WTC11 (cell line): ENCODE results near the gene LY9. TPM values are rescaled to one million over a fixed set of nuclear protein-coding genes. Genes with fewer than 3 reads are reported as not detected.

Source experiments
- ATAC-seq: fragments of 200-7000 bp; cut with Tn5 transposase; 2 replicates; pipeline ENCODE4 v1.10.0; 2021; ENCODE audit warnings: mild to moderate bottlenecking, moderate library complexity
- CTCF ChIA-PET: fragments of 300-600 bp; sonication (Branson Sonifier 250); formaldehyde crosslinking; loops from one replicate; lab custom pipeline; 2021; ENCODE audit warnings: antibody characterized with exemption; lab: Charles Lee
- POLR2A ChIA-PET: fragments of 350-600 bp; sonication (Branson Sonifier 250); formaldehyde crosslinking; loops from one replicate; lab custom pipeline; 2021; ENCODE audit warnings: antibody characterized with exemption; lab: Charles Lee
- DNase-seq: peaks from one replicate; pipeline ENCODE4 v3.0.0; 2021; ENCODE audit warnings: low spot score
- H3K27ac Mint-ChIP-seq: 2 replicates; pipeline ENCODE4 v1.8.0; 2021; ENCODE audit warnings: mixed read lengths
- H3K27me3 Mint-ChIP-seq: 2 replicates; pipeline ENCODE4 v1.8.0; 2021; ENCODE audit warnings: low read depth, mild to moderate bottlenecking, moderate library complexity, mixed read lengths
- H3K36me3 Mint-ChIP-seq: 2 replicates; pipeline ENCODE4 v1.8.0; 2021; ENCODE audit warnings: mixed read lengths
- H3K4me1 Mint-ChIP-seq: 2 replicates; pipeline ENCODE4 v1.8.0; 2022; ENCODE audit warnings: mixed read lengths
- H3K4me3 Mint-ChIP-seq: 2 replicates; pipeline ENCODE4 v1.8.0; 2021; ENCODE audit warnings: mild to moderate bottlenecking, moderate library complexity, mixed read lengths
- H3K9me3 Mint-ChIP-seq: 2 replicates; pipeline ENCODE4 v1.8.0; 2021; ENCODE audit warnings: mixed read lengths
- CBFB ChIP-seq: sonication (generic); formaldehyde crosslinking; IDR thresholded peaks from 2 replicates; pipeline ENCODE4 v1.8.1; 2022; ENCODE audit warnings: mild to moderate bottlenecking, low read depth, missing genetic modification reagents
- CTCF ChIP-seq: fragments of 200-600 bp; IDR thresholded peaks from 2 replicates; pipeline ENCODE4 v1.8.0; 2022; ENCODE audit warnings: antibody characterized with exemption
- E2F5 ChIP-seq: sonication (generic); formaldehyde crosslinking; IDR thresholded peaks from 2 replicates; pipeline ENCODE4 v1.8.1; 2022; ENCODE audit warnings: mild to moderate bottlenecking, moderate library complexity, missing genetic modification reagents
- ELF4 ChIP-seq: sonication (generic); formaldehyde crosslinking; IDR thresholded peaks from 2 replicates; pipeline ENCODE4 v1.8.1; 2022; ENCODE audit warnings: low read depth, mild to moderate bottlenecking, moderate library complexity, missing genetic modification reagents
- GRHL2 ChIP-seq: fragments of 250-450 bp; sonication (Bioruptor Pico); IDR thresholded peaks from 2 replicates; pipeline ENCODE4 v1.8.0; 2022; ENCODE audit warnings: mild to moderate bottlenecking, moderate library complexity; ENCODE audit not compliant: insufficient replicate concordance, severe bottlenecking
- IRF2 ChIP-seq: sonication (generic); formaldehyde crosslinking; IDR thresholded peaks from 2 replicates; pipeline ENCODE4 v1.8.0; 2022; ENCODE audit warnings: low read depth, missing genetic modification reagents, borderline replicate concordance
- MYBL2 ChIP-seq: sonication (generic); formaldehyde crosslinking; IDR thresholded peaks from 2 replicates; pipeline ENCODE4 v1.8.1; 2023; ENCODE audit warnings: mild to moderate bottlenecking, moderate library complexity, missing genetic modification reagents
- NR2C2 ChIP-seq: sonication (generic); formaldehyde crosslinking; IDR thresholded peaks from 2 replicates; pipeline ENCODE4 v1.8.0; 2022; ENCODE audit warnings: mild to moderate bottlenecking, missing genetic modification reagents
- NR3C1 ChIP-seq: sonication (generic); formaldehyde crosslinking; conservative IDR thresholded peaks from 2 replicates; pipeline ENCODE4 v1.8.1; 2023; ENCODE audit warnings: low read depth, mild to moderate bottlenecking, missing genetic modification reagents
- SMAD3 ChIP-seq: sonication (generic); formaldehyde crosslinking; IDR thresholded peaks from 2 replicates; pipeline ENCODE4 v1.8.0; 2022; ENCODE audit warnings: missing genetic modification reagents, mild to moderate bottlenecking, borderline replicate concordance
- TEAD1 ChIP-seq: sonication (generic); formaldehyde crosslinking; IDR thresholded peaks from 2 replicates; pipeline ENCODE4 v1.8.0; 2022; ENCODE audit warnings: mild to moderate bottlenecking, missing genetic modification reagents
- ZBTB21 ChIP-seq: sonication (generic); formaldehyde crosslinking; IDR thresholded peaks from 2 replicates; pipeline ENCODE4 v1.8.1; 2023; ENCODE audit warnings: mild to moderate bottlenecking, missing genetic modification reagents, borderline replicate concordance
- ZNF219 ChIP-seq: sonication (generic); formaldehyde crosslinking; IDR thresholded peaks from 2 replicates; pipeline ENCODE4 v1.8.0; 2023; ENCODE audit warnings: missing genetic modification reagents, mild to moderate bottlenecking, borderline replicate concordance
- ZNF317 ChIP-seq: sonication (generic); formaldehyde crosslinking; IDR thresholded peaks from 2 replicates; pipeline ENCODE4 v1.8.1; 2023; ENCODE audit warnings: low read depth, mild to moderate bottlenecking, moderate library complexity, missing genetic modification reagents, borderline replicate concordance
- ZNF425 ChIP-seq: fragments of 250-450 bp; sonication (Bioruptor Pico); conservative IDR thresholded peaks from 2 replicates; pipeline ENCODE4 v1.9.0; 2021; ENCODE audit warnings: mild to moderate bottlenecking
- total RNA-seq: library from RNA; stranded (reverse); gene quantifications from 3 replicates; pipeline ENCODE4 v1.2.3, GENCODE V29; 2021
- TF ChIP-seq, protein P1 (sequence below): fragments of 250-450 bp; sonication (Bioruptor Pico); IDR thresholded peaks from 2 replicates; pipeline ENCODE4 v2.1.2; 2022; ENCODE audit warnings: mild to moderate bottlenecking, moderate library complexity
- TF ChIP-seq, protein P2 (sequence below): sonication (generic); formaldehyde crosslinking; conservative IDR thresholded peaks from 2 replicates; pipeline ENCODE4 v1.8.1; 2023; ENCODE audit warnings: mild to moderate bottlenecking, low read depth, missing genetic modification reagents, moderate library complexity
- TF ChIP-seq, protein P3 (sequence below): fragments of 250-450 bp; sonication (Bioruptor Pico); IDR thresholded peaks from 2 replicates; pipeline ENCODE4 v1.9.0; 2021; ENCODE audit warnings: mild to moderate bottlenecking
- TF ChIP-seq, protein P4 (sequence below): sonication (generic); formaldehyde crosslinking; IDR thresholded peaks from 2 replicates; pipeline ENCODE4 v1.8.0; 2022; ENCODE audit warnings: mild to moderate bottlenecking, missing genetic modification reagents

Gene LY9
- total RNA-seq, 1 experiment from 2014 or later = not detected

- TF ChIP-seq CBFB (CRISPR knock-in tag) (no peak), NR3C1 (no peak)
- TF ChIP-seq, all 79 proteins: peak for 0
These were observed 57.8 kb downstream of the LY9 start (continued) for GRCh38 chr1:160853754-160854153.

DNA sequence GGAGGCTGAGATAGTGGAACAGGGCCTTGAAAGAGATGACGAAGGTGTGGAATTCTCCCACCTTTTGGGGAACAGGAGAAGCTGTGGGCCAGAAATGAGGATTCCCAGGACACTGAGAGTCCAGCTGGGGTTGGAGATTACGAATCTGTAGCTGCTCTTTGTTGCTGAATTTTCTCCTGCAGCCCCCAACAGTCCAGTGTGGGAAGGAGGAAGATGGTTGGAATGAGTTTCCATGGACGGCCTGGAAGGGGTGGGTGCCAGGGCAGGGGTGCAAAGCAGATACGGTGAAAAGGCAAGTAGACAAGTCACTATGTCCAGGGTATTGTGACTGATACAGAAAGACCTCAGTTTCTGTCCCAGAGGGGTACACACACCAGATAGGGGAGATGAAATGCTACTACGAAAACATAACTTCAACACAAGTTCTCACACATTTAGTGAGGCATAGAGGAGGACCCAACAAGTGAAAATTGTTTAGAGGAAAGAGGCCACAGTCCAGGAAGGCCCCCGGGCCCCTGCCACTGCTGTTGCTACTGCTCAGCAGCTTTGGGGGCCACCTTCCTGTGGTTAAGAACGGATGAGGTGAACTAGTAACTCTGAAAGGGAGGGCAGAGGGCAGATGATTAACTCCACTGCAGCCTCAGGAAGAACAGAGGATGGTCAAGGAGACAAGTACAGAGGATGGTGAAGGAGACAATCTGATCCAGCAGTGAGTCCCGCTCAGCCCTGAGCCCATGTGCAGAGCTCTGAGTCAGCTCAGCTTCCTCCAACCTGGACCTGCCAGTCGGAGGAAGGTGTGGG is 59.4 kb downstream of the LY9 start:
- Mint-ChIP-seq H3K9me3 (no peaks in the 10 kb centered on the region; the same call in 1 of the 2 replicates), H3K27ac (no peak overlapping the region), H3K4me1 (no peaks in the 10 kb centered on the region), H3K4me3 (no peak overlapping the region), H3K27me3 (no peaks in the 10 kb centered on the region), H3K36me3 (no peaks in the 10 kb centered on the region)
- DNase-seq = no peak
- CTCF ChIA-PET = interaction anchor here (0.6 to 1.4 kb wide), 5 partner anchors 30 to 174 kb away, joined by 3 to 5 read pairs (median 4); partner anchors contain the start of gene ITLN1
- TF ChIP-seq ZNF317 (CRISPR knock-in tag) (no peak), NR2C2 (CRISPR knock-in tag) (no peak), SMAD3 (CRISPR knock-in tag) (no peak), ZBTB21 (CRISPR knock-in tag) (no peak), ZNF425 (CRISPR knock-in tag) (no peak), MYBL2 (CRISPR knock-in tag) (no peak)
- TF ChIP-seq, protein P1, sequence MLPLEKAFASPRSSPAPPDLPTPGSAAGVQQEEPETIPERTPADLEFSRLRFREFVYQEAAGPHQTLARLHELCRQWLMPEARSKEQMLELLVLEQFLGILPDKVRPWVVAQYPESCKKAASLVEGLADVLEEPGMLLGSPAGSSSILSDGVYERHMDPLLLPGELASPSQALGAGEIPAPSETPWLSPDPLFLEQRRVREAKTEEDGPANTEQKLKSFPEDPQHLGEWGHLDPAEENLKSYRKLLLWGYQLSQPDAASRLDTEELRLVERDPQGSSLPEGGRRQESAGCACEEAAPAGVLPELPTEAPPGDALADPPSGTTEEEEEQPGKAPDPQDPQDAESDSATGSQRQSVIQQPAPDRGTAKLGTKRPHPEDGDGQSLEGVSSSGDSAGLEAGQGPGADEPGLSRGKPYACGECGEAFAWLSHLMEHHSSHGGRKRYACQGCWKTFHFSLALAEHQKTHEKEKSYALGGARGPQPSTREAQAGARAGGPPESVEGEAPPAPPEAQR = no peak
- POLR2A ChIA-PET = no interaction called here
- ATAC-seq = no peak

- POLR2A ChIA-PET = no interaction called here
- DNase-seq (no peak), ATAC-seq (no peak)
- CTCF ChIA-PET = no interaction called here
- Mint-ChIP-seq H3K27ac (no peak overlapping the region), H3K36me3 (no peaks in the 10 kb centered on the region), H3K4me3 (no peak overlapping the region), H3K27me3 (no peaks in the 10 kb centered on the region), H3K9me3 (no peaks in the 10 kb centered on the region; the same call in 1 of the 2 replicates), H3K4me1 (peaks cover 7% of the 10 kb centered on the region)
- no peak for TF ChIP-seq CTCF
- TF ChIP-seq, protein P2, sequence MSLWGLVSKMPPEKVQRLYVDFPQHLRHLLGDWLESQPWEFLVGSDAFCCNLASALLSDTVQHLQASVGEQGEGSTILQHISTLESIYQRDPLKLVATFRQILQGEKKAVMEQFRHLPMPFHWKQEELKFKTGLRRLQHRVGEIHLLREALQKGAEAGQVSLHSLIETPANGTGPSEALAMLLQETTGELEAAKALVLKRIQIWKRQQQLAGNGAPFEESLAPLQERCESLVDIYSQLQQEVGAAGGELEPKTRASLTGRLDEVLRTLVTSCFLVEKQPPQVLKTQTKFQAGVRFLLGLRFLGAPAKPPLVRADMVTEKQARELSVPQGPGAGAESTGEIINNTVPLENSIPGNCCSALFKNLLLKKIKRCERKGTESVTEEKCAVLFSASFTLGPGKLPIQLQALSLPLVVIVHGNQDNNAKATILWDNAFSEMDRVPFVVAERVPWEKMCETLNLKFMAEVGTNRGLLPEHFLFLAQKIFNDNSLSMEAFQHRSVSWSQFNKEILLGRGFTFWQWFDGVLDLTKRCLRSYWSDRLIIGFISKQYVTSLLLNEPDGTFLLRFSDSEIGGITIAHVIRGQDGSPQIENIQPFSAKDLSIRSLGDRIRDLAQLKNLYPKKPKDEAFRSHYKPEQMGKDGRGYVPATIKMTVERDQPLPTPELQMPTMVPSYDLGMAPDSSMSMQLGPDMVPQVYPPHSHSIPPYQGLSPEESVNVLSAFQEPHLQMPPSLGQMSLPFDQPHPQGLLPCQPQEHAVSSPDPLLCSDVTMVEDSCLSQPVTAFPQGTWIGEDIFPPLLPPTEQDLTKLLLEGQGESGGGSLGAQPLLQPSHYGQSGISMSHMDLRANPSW (CRISPR knock-in tag) = no peak
- TF ChIP-seq, protein P3, sequence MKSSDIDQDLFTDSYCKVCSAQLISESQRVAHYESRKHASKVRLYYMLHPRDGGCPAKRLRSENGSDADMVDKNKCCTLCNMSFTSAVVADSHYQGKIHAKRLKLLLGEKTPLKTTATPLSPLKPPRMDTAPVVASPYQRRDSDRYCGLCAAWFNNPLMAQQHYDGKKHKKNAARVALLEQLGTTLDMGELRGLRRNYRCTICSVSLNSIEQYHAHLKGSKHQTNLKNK = no peak
- no peak for TF ChIP-seq GRHL2 (CRISPR knock-in tag)
- TF ChIP-seq ZNF219 (CRISPR knock-in tag) = no peak
- no peak for TF ChIP-seq ELF4 (CRISPR knock-in tag)
- TF ChIP-seq, protein P4, sequence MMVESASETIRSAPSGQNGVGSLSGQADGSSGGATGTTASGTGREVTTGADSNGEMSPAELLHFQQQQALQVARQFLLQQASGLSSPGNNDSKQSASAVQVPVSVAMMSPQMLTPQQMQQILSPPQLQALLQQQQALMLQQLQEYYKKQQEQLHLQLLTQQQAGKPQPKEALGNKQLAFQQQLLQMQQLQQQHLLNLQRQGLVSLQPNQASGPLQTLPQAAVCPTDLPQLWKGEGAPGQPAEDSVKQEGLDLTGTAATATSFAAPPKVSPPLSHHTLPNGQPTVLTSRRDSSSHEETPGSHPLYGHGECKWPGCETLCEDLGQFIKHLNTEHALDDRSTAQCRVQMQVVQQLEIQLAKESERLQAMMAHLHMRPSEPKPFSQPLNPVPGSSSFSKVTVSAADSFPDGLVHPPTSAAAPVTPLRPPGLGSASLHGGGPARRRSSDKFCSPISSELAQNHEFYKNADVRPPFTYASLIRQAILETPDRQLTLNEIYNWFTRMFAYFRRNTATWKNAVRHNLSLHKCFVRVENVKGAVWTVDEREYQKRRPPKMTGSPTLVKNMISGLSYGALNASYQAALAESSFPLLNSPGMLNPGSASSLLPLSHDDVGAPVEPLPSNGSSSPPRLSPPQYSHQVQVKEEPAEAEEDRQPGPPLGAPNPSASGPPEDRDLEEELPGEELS (CRISPR knock-in tag) = no peak
- TF ChIP-seq E2F5 (CRISPR knock-in tag) = no peak
- TF ChIP-seq IRF2 (CRISPR knock-in tag) = no peak
- TF ChIP-seq TEAD1 = no peak
- TF ChIP-seq CBFB (CRISPR knock-in tag) = no peak
These were observed 62.1 kb downstream of the LY9 start for GRCh38 chr1:160858097-160858496.
